ENCODE results near the gene DLG1.

DLG1 gene

DNA sequence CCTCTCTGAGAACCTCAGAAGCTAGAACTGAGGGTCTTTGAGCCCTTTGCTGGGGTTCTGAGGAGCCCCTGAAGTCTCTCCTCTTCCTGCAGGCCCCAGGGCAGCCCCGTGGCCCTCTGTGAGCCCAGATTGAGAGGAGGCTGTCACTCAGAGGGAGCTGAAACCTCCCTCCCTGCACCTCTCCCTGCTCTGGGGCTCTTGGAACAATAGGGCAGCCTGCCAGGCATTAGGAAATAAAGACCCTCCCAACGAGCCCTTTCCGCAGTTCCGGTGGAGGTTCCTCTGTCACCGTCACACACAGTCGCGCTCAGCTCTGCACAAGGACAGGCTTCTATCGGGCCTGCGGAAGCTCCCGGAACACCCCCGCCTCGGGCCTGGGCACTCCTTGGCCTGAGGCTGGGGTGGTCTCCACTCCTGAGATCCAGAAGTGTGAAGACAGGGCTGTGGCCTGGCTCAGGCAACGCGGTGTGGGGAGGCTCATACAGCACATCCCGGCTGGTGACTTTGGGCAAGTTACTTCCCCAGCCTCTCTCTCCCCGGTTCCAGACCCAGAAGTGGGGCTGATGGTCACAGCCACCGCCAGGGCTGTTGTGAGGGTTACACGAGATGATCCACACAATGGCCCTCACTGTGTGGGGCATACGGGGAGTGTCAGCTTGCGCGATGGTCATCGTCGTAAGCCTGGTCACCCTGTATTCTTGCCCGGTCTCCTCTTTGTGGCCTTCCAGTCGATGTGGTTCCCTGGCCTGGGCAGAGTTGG, 286.5 kb downstream of the DLG1 start:
- no peak for DNase-seq

DNA sequence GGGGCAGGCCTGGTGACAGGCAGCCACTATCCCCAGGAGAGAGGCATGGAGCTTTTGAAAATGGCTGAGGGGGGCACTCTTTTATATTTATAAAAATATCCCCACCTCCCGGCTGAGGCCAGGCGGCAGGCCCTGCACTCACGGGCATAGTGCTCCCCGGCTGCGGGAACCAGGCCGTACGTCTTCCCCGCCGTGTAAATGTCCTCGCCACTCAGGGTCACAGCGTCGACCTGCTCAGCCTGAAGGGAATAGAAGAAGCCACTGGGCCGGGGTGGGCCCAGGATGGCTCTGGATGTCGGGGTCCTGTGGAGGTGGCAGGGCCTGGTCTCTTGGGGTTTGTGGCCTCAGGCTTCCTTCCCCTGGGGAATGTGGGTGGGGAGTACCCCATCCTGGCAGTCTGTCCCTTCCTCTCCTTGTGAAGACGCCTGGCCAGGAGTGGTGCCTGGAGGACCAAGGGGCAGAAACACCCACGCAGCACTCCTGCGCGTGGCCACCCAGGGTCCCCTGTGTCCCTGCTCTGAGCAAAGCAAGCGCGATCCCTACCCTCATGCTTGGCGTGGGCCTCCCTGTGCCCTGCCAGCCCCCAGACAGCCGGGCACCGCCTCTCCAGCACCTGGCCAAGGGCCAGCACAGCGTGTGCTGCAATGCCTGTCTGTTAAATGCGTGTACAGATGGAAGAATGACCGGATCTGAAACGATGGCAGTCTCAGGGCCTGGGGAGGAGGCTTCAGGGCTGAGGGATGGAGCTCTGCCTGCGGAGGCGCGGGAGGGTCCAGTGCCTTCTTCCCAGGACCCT, 287.7 kb downstream of the DLG1 start:
- DNase-seq = no peak

GRCh38 chr3:197009532-197010019, 288.8 kb downstream of the DLG1 start:
- no peak for DNase-seq

GRCh38 chr3:197008436-197009209, 289.8 kb downstream of the DLG1 start:
- DNase-seq = no peak

GRCh38 chr3:197007953-197008352, 290.5 kb downstream of the DLG1 start:
- DNase-seq = no peak

DNA sequence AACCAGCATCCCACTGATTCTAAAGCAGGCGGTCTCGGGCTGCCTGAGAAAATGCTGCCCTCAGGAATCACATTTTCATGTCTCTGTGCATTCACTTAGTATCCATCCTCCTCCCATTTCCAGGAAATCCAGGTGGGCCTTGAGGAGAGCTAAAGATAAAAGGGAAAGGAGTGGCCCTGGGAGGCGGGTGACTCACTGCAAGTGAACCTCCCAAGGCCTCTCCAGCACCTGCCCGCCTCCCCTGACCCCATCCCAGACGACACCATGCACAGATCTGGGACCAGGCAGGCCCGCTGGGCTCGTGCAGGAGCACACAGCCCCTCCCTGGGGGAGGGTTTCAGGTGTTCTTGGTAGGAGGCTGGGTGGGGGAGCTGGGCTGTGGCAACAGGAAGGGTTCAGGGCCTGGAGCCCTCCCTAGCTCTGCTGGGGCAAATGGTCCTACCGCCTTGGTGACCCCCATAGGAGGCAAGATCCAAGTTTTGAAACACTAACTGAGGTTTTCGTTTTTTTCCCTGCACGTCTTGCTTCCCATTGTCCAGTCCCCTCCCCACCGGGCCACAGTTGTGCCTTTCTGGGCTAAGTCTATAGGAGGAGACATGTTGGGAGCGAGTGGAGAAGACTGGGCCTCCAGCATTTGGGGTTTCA, 291.0 kb downstream of the DLG1 start:
- DNase-seq = no peak

DNA sequence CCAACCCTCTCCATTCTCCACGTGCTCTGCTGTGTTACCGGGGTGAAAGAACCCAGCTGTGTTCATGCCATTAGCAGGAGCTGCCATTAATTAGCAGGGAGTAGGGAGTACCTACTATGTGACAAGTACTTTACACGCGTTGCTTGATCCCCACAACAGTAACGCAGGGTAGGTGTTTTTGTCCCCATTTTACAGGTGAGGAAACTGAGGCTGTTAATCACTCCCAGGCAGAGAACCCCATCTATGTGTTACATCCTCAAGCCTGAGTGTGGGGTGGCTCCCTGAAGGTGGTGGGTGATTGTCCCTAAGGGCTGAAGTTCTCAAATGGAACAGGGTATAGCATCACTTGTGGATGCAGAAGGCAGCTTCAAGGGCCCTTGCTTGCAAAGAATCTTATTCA, 291.6 kb downstream of the DLG1 start:
- no peak for DNase-seq

DNA sequence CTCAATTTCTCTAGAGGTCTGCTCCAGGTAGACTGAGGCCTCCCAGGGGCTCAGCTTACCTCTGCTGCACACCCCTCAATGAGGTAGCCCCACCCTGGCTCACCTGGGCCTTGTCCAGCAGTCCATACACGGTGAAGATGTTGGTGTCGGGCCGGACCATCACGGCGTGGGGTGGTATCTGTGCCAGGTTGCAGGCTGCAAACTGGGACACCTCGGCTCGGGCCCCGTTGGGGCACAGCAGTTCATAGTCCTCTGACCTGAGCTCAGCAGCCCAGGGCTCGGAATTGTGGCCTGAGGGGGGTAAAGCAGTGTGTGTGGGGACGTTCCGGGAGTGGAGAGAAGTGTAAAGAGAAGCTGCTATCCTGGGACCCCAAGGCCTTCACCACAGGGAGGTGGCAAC, 292.0 kb downstream of the DLG1 start:
- no peak for DNase-seq

DNA sequence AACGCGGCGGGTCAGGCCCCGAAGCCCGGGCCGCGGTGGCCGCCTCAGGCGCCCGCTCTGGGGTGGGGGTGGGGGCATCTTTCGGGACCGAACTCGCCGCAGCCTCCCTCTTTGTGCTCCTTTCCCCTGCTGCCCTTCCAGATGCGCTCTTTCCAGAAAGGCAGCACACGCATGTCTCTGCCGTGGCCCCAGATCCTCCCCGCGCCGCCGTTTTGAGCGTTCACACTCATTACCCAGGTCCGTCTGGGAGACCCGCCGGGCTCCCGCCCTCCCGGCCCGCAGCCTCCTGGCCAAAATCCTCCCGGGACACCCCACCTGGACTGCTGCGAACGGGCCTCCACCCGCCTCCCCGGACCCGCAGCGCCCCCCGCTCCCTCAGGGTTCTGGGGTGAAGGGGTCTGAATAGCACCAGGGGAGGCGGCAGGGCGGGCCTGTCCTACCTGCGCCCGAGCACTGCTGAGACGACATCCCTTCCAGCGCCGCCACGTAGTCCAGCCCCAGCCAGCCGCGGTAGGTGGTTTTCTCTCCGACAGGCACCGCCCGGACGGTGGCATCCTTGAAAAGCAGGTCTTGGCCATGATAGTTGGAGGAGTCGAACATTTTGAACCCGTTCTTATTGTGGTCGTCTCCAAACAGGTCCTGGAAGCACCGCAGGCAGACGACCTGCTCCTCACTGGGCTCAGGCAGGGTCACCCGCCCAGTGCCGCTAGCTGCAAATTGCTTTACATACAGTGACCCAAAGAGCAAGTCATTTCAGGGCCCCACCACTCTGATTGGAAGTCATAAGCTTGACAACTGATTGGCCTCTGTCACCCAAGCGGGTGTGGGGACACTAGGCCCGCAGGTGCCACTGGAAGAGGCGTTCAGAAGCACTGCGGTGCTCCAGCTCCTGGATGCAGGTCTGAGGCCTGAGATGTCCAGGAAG, 294.7 kb downstream of the DLG1 start:
- DNase-seq = peak; percentile 37

DNA sequence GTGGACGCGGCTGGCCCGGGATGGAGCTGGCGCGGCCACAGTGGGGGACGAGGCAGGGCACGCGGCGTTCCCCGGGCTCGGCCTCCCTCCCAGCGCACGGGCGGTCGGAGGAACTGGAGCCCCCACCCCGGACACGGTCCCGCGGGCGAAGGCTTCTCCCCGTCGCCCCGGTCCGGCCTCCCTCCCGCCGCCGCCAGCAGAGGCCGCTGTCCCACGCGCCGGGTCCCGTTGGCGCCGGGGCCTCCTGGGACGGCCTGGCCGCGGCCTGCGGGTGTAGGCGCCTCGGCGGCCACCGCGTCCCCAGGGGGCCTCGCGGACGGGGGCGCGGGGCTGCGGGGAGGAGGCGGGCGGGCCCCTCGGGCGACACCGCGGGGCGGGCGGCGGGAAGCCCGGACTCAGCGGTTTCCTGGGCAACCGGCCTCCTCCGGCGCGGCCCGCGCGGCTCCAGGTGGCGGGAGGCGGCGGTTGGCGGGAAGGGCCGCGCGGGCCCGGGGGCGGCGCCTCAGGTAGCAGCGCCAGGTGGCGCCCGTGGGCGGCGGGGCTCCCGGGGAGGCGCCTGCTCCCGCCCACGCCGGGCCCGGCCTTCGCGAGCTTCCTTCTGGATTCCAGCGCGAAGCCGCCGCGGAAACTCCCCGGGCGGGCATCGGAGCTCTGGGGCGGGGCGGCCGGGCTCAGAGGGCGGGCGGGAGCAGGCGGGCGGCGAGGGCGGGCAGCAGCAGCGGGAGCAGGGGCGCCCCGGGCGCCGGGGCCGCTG, 295.5 kb downstream of the DLG1 start:
- DNase-seq = peak; percentile 77

GRCh38 chr3:197001972-197002700, 296.3 kb downstream of the DLG1 start:
- no peak for DNase-seq

DNA sequence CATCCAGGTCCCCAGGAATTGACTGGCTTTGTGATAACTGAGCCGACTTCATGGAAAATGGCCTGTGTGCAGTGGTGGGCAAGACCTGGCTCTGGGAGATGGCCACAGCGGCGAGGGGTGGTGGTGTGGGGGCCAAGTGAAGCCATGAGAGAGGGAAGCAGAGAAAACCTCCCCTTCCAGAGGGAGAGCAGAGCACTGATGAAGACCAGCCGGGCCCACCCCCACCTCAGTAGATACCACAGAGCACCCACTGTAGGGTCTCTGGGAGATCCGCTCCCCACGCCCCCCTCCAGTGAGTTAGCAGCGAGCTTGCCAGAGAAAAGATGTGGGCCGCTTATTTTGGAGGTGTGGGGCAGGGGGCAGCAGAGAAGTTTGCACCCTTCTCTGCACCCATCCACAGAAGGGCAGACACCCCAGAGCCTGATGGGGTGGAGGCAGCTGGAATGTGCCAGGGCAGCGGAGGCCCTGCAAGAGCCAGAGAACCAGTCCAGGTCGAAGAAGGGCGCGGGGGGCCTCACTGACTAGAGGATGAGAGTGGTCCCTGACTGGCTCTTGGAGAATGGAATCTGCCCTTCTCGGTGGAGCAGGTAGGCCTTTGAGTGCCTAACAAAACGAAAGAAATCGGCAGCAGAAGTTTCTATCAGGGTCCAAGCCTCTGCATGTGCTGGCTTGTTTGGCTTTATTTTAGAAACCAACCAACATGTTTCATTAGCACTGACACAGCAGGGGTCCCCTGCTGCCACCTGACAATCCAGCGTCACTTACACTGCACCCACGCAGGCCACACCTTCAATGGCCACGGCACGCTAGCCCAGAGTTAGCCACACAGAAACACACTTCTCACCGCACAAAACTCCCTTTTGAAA, 297.1 kb downstream of the DLG1 start:
- DNase-seq = no peak

- DNase-seq = peak; percentile 32
Measured at GRCh38 chr3:197000211-197000610, 298.2 kb downstream of the DLG1 start.

- no peak for DNase-seq
Measured at GRCh38 chr3:196998966-196999760, 299.2 kb downstream of the DLG1 start.

DNA sequence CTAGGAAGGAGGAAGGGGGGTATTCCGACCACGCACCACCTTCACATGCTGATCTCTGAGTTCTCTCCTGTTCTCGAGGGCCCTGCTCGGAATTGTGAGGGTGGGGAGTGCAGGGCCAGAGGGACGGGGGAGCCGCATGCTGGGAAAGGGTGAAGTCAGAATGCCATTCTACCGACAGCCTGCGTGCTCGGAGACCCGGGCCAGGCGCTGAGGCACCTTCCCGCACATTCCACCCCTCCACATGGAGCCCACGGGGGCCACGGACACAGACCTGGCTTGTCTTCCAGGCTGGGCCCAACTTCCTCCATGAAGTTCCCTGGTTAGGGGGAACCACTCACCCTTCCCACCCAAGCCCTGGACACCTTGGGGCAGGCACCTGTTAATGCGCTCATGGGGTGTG, 301.1 kb downstream of the DLG1 start:
- DNase-seq = no peak

GRCh38 chr3:196996454-196997265, 301.8 kb downstream of the DLG1 start:
- no peak for DNase-seq

DNA sequence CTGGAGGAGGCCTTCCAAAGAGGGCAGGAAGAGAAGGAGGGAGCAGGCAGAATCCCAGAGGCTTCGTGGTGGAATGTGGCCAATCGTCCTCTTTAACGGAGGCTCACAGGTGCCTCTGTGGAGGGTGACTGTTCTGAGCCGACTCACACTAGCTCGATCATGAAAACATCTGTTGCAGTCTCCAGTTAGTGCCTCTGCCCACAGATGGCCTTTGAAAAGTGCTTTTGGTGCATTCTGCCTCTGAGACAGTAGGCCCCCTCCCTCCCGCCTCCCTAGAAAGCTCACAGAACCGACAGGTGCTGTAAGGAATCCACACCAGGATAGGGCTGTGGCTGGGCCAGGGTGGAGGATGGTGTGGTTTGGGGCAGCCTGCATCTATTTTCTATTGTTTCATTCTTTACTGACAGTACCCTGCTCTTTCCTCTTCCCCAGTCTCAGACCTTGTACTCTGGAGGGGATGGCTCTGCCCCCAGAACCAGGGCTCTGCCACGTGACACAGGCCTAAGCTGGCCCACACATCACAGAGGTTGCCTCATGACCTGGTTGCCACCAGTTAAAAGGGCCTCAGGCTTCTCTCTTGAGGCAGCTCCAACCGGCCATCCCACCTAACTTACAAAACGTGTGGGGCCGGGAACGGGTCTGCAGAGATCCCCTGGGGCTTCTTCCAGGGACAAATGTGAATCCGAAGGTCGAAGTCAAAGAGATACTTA, 302.6 kb downstream of the DLG1 start:
- no peak for DNase-seq
